Kidney epithelial cell (primary cell): ENCODE measurements around the gene ZNF8. TPM values are rescaled to one million over a fixed set of nuclear protein-coding genes. Genes with fewer than 3 reads are reported as not detected.

ENCODE experiments used
- DNase-seq: peaks from one replicate; pipeline ENCODE4 v3.0.0-alpha.2; 2010; ENCODE audit warnings: low read depth
- H3K27me3 ChIP-seq: 2 replicates; pipeline ENCODE4 v1.6.0; 2011; ENCODE audit warnings: low read length; ENCODE audit not compliant: control insufficient read depth, insufficient read depth
- H3K36me3 ChIP-seq: 2 replicates; pipeline ENCODE4 v1.5.1; 2011; ENCODE audit warnings: low read length; ENCODE audit not compliant: control insufficient read depth, insufficient read depth
- H3K4me3 ChIP-seq: 2 replicates; pipeline ENCODE4 v1.5.1; 2011; ENCODE audit warnings: low read depth, mild to moderate bottlenecking, control low read depth, low read length
- CTCF ChIP-seq: IDR thresholded peaks from 2 replicates; pipeline ENCODE4 v1.5.1; 2011; ENCODE audit warnings: mild to moderate bottlenecking, moderate library complexity, low read length, control low read depth, inconsistent platforms; ENCODE audit not compliant: insufficient read depth, poor library complexity, severe bottlenecking
- total RNA-seq: library from RNA; depleted of rRNA; stranded (reverse); fragments of >200 nt; gene quantifications from 2 replicates; pipeline ENCODE4 v1.2.3, GENCODE V29; 2015

Gene ZNF8
- total RNA-seq, 1 donor from 2014 or later, result 7.1 TPM

- Histone ChIP-seq H3K27me3 (no peaks in the 10 kb centered on the region), H3K36me3 (no peaks in the 10 kb centered on the region), H3K4me3 (no peak overlapping the region)
- no peak for DNase-seq
- no peak for TF ChIP-seq CTCF
Measured at GRCh38 chr19:58274771-58275201, 4.0 kb upstream of the ZNF8 start.

GRCh38 chr19:58275564-58275963 is 3.2 kb upstream of the ZNF8 start:
- Histone ChIP-seq H3K4me3 (no peak overlapping the region), H3K27me3 (no peaks in the 10 kb centered on the region), H3K36me3 (no peaks in the 10 kb centered on the region)
- DNase-seq, result no peak
- no peak for TF ChIP-seq CTCF

- no peak for DNase-seq
- no peak overlapping the region for H3K4me3 ChIP-seq
- TF ChIP-seq CTCF, result no peak
- no peaks in the 10 kb centered on the region for H3K27me3 ChIP-seq
- no peaks in the 10 kb centered on the region for H3K36me3 ChIP-seq
Measured at GRCh38 chr19:58277197-58277596, 1.6 kb upstream of the ZNF8 start.

- DNase-seq, result no peak
- TF ChIP-seq CTCF, result no peak
- H3K27me3 ChIP-seq, result no peaks in the 10 kb centered on the region
- peak overlapping the region; percentile 74 for H3K4me3 ChIP-seq
- H3K36me3 ChIP-seq, result no peaks in the 10 kb centered on the region
Measured at GRCh38 chr19:58277748-58278540, 811 bp upstream of the ZNF8 start.

- Histone ChIP-seq H3K27me3 (no peaks in the 10 kb centered on the region), H3K4me3 (peak overlapping the region; percentile 74), H3K36me3 (no peaks in the 10 kb centered on the region)
- DNase-seq, result no peak
- no peak for TF ChIP-seq CTCF
Measured at GRCh38 chr19:58279042-58279924, 528 bp downstream of the ZNF8 start.
